AG09319 (cell line): ENCODE measurements around the gene SPTSSB.

ENCODE experiments used
- DNase-seq: peaks from one replicate; pipeline ENCODE4 v3.0.0-alpha.2; 2010; ENCODE audit warnings: low read depth; ENCODE audit errors: extremely low read depth
- CTCF ChIP-seq: IDR thresholded peaks from 2 replicates; pipeline ENCODE4 v1.5.1; 2011; ENCODE audit warnings: low read depth, mild to moderate bottlenecking, inconsistent platforms, low read length, moderate library complexity

Gene SPTSSB

GRCh38 chr3:161305095-161305991 lies 66.0 kb downstream of the SPTSSB start:
- DNase-seq, result no peak
- TF ChIP-seq CTCF, result peak; percentile 77

- no peak for DNase-seq
- no peak for TF ChIP-seq CTCF
Measured at GRCh38 chr3:161296814-161297213, 74.5 kb downstream of the SPTSSB start.

DNA sequence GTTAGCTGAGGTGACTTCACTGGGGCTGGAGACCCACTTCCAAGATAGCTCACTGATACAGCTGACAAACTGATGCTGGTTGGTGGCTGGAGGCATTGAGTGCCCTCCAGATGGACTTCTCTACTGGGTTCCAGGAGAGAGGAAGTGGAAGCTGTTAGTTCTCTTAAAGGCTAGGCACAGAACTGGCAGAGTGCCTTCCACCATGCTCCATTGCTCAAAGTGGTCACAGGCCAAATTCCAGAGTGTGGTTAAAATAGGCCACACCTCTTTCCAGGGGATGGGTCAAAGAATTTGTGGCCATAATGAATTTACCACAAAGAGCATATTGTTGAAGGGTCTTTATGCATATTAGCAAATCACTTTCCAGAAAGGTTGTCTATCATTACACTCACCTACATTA lies 76.0 kb downstream of the SPTSSB start:
- no peak for TF ChIP-seq CTCF

More for the DNA sequence above, 76.0 kb downstream of the SPTSSB start:
- no peak for DNase-seq
